Activated CD4-positive, alpha-beta memory T cell treated with anti-CD3 and anti-CD28 coated beads, Interleukin-2, amount 10 ng/mL, durations not matched to agents 7 days and 5 days (primary cell): Measurements from ENCODE around the gene PPP1R12B. TPM values are rescaled to one million over a fixed set of nuclear protein-coding genes. Genes with fewer than 3 reads are reported as not detected.

Source experiments
- CTCF ChIA-PET: fragments of 350-600 bp; sonication (Branson Sonifier 250); formaldehyde crosslinking; loops from one replicate; lab custom pipeline; 2021; ENCODE audit warnings: antibody characterized with exemption, inconsistent platforms; lab: Charles Lee
- POLR2A ChIA-PET: fragments of 350-600 bp; sonication (Branson Sonifier 250); formaldehyde crosslinking; loops from one replicate; lab custom pipeline; 2021; ENCODE audit warnings: antibody characterized with exemption; lab: Charles Lee
- DNase-seq: peaks from one replicate; pipeline ENCODE4 v3.0.0-alpha.2; 2020
- H3K27ac Mint-ChIP-seq: one replicate; pipeline ENCODE4 v1.8.0; 2021; ENCODE audit warnings: mild to moderate bottlenecking, mixed read lengths
- H3K27me3 Mint-ChIP-seq: one replicate; pipeline ENCODE4 v1.8.0; 2021; ENCODE audit warnings: mixed read lengths
- H3K36me3 Mint-ChIP-seq: one replicate; pipeline ENCODE4 v1.8.0; 2021; ENCODE audit warnings: low read depth, mixed read lengths
- H3K4me1 Mint-ChIP-seq: one replicate; pipeline ENCODE4 v1.8.0; 2021; ENCODE audit warnings: mixed read lengths
- H3K4me3 Mint-ChIP-seq: one replicate; pipeline ENCODE4 v1.8.0; 2021; ENCODE audit warnings: mild to moderate bottlenecking, mixed read lengths
- H3K9me3 Mint-ChIP-seq: one replicate; pipeline ENCODE4 v1.8.0; 2021; ENCODE audit warnings: mixed read lengths
- total RNA-seq, 2 experiments: library from RNA; stranded (reverse); gene quantifications; one replicate each; pipeline ENCODE4 v1.2.3, GENCODE V29; 2021

The PPP1R12B gene
- total RNA-seq, 2 experiments from 2014 or later = 16.7 to 20.0 TPM

GRCh38 chr1:202587859-202588485 lies 239.5 kb downstream of the PPP1R12B start:
- Mint-ChIP-seq H3K27ac (no peak overlapping the region), H3K4me3 (no peak overlapping the region), H3K36me3 (no peaks in the 10 kb centered on the region), H3K27me3 (no peaks in the 10 kb centered on the region), H3K9me3 (no peaks in the 10 kb centered on the region), H3K4me1 (peaks cover 14% of the 10 kb centered on the region)
- ChIA-PET CTCF (interaction anchor here (1.0 to 1.1 kb wide), 2 partner anchors 105 to 132 kb away, joined by 3 read pairs; no protein-coding TSS in a partner anchor), POLR2A (no interaction called here)
- DNase-seq = no peak

DNA sequence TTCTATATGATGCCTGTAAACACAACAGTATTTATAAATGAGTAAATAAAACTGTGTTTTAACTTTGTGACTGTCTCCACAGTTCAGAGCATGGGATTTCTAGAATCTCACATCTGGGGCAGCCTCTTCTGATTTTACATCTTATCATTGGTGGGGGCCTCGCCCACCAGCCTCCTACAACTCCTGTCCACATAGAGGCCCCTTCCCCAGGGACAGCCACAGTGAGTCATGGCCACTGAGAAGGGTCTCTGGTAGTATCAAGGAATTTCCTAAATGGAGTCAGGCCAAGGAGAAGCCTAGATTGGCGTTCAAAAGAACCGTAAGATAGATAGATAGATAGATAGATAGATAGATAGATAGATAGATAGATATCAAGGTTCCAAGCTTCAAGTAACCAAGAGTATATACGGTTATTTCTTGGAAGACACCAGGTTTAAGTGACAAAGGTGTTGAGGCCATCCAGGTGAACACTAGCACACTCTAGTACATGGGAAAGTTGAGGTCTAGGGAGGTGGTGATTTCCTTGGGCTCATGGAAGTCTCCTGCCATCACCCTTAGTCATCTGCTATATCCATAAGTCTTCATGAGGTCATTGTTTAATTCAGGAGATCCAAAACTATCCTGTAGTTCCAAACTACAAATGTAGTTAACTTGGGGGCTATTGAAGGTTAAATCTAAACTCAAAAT lies 240.1 kb downstream of the PPP1R12B start:
- Mint-ChIP-seq H3K27me3 (no peaks in the 10 kb centered on the region), H3K36me3 (no peaks in the 10 kb centered on the region), H3K4me3 (no peak overlapping the region), H3K27ac (no peak overlapping the region), H3K4me1 (peaks cover 14% of the 10 kb centered on the region), H3K9me3 (no peaks in the 10 kb centered on the region)
- ChIA-PET POLR2A (no interaction called here), CTCF (no interaction called here)
- DNase-seq = no peak

DNA sequence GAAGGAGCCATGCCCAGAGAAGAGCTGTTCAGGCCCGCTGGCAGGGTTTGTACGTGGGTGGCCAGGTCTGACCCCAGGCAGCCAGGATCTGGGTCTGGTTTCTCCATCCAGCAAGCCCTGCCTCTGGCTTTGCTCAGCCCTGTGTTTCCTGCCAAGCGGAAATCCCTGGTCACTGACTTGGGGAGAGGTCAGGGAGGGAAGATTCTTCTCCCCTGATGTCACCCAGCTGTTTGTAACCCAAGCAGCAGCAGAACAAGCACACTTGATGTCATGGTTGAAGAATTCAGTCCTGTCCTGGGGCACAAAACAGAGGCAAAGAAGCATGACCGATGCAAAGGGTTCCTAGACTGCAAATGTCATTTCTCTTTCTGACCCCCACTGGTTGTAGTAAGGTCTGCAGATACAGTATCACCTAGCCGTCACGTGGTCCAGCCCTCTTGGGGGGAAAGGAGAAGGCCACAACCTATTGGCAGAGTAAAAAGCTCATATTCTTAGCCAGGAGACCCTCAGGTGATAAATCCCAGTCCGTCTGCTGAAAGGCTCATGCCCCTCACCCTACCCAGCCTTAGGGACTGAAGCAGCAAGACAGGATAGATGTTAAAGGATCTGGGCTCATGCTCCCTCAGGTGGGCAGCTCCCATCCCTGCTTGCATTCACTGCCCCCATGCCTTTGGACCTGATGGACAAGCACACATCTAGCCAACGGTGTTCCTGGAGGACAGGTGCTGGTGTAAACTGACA lies 240.9 kb downstream of the PPP1R12B start:
- no peaks in the 10 kb centered on the region for H3K9me3 Mint-ChIP-seq
- H3K27me3 Mint-ChIP-seq = no peaks in the 10 kb centered on the region
- no peak overlapping the region for H3K27ac Mint-ChIP-seq
- ChIA-PET POLR2A (no interaction called here), CTCF (no interaction called here)
- no peaks in the 10 kb centered on the region for H3K36me3 Mint-ChIP-seq
- DNase-seq = no peak
- H3K4me3 Mint-ChIP-seq = no peak overlapping the region
- H3K4me1 Mint-ChIP-seq = peaks cover 14% of the 10 kb centered on the region

DNA sequence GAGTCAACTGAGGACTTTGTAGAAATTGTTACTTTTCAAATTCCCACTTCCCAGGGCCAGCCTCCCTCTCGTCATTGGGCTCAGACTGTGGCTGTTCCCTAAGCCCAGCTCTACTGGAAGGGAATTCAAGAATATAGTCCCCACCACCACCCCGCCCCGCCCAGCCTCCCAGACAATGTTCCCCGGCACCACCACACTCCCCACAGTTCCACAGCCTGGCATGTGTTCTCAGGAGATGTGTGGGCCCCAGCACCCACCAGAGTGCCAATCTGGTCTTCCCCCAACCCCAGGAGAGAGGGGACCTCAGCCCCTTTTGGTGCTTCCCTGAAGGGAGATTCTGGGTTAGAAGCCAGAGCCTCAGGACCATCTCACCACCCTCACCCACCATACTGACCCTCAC lies 241.6 kb downstream of the PPP1R12B start:
- CTCF ChIA-PET = no interaction called here

GRCh38 chr1:202590975-202591411 lies 242.5 kb downstream of the PPP1R12B start:
- no peak overlapping the region for H3K4me3 Mint-ChIP-seq
- peaks cover 11% of the 10 kb centered on the region for H3K4me1 Mint-ChIP-seq
- no peaks in the 10 kb centered on the region for H3K9me3 Mint-ChIP-seq
- DNase-seq = no peak
- POLR2A ChIA-PET = no interaction called here
- no peak overlapping the region for H3K27ac Mint-ChIP-seq
- CTCF ChIA-PET = no interaction called here
- no peaks in the 10 kb centered on the region for H3K36me3 Mint-ChIP-seq
- no peaks in the 10 kb centered on the region for H3K27me3 Mint-ChIP-seq

More for the DNA sequence above, 241.6 kb downstream of the PPP1R12B start:
- Mint-ChIP-seq H3K27ac (no peak overlapping the region), H3K4me3 (no peak overlapping the region), H3K36me3 (no peaks in the 10 kb centered on the region), H3K9me3 (no peaks in the 10 kb centered on the region), H3K4me1 (peaks cover 14% of the 10 kb centered on the region), H3K27me3 (no peaks in the 10 kb centered on the region)
- POLR2A ChIA-PET = no interaction called here
- no peak for DNase-seq

DNA sequence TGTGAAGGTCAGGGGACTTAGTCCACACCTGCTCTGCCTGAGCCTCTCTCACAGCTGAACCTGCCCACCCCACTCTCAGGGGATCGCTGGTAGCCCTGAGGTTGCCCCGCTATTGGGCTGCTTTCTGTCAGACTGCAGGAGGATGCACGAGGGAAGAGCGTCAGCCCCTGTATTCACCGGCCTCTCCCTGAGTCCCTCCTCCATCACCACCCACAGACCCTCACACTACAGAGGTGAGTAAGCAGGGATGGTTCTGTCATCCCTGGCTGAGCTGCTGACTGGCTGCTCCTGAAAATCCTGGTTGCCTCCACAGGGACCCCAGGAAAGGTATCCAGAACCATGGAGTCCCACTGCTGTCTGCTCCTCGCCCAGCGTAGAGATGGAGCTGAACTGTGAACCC lies 243.0 kb downstream of the PPP1R12B start:
- H3K4me3 Mint-ChIP-seq = no peak overlapping the region
- POLR2A ChIA-PET = no interaction called here
- H3K27ac Mint-ChIP-seq = no peak overlapping the region

GRCh38 chr1:202592146-202592545 lies 243.6 kb downstream of the PPP1R12B start:
- CTCF ChIA-PET = no interaction called here

More for the DNA sequence above, 243.0 kb downstream of the PPP1R12B start:
- H3K4me1 Mint-ChIP-seq = peaks cover 7% of the 10 kb centered on the region
- H3K27me3 Mint-ChIP-seq = no peaks in the 10 kb centered on the region
- CTCF ChIA-PET = no interaction called here
- H3K36me3 Mint-ChIP-seq = no peaks in the 10 kb centered on the region
- H3K9me3 Mint-ChIP-seq = no peaks in the 10 kb centered on the region
- DNase-seq = no peak

GRCh38 chr1:202593845-202594244 lies 245.3 kb downstream of the PPP1R12B start:
- ChIA-PET CTCF (no interaction called here), POLR2A (no interaction called here)
- Mint-ChIP-seq H3K27me3 (no peaks in the 10 kb centered on the region), H3K27ac (no peak overlapping the region), H3K9me3 (no peaks in the 10 kb centered on the region), H3K4me1 (no peaks in the 10 kb centered on the region), H3K4me3 (no peak overlapping the region), H3K36me3 (no peaks in the 10 kb centered on the region)
- no peak for DNase-seq

More at GRCh38 chr1:202592146-202592545, 243.6 kb downstream of the PPP1R12B start:
- no peaks in the 10 kb centered on the region for H3K36me3 Mint-ChIP-seq
- H3K27me3 Mint-ChIP-seq = no peaks in the 10 kb centered on the region
- no peak overlapping the region for H3K4me3 Mint-ChIP-seq
- H3K27ac Mint-ChIP-seq = no peak overlapping the region
- H3K4me1 Mint-ChIP-seq = peaks cover 7% of the 10 kb centered on the region
- DNase-seq = no peak
- POLR2A ChIA-PET = no interaction called here
- H3K9me3 Mint-ChIP-seq = no peaks in the 10 kb centered on the region

DNA sequence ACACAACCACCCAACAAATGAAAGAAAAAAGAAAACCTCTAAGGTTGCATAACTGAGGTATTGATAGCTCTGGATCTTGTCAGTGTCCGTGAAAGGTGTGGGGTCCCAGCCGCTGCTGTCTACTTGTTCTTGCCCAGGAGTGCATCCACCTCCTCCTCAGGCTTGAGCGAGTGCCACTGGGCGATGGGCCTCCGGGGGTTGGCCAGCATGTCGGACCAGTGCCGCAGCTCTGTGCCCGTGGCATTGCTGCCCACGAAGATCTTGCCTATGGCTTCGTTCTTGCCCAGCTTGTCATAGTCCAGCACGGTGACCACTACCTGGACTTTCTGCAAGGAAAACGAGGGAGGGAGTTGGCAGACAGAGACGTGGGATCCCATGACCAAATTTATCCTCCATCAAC lies 248.1 kb downstream of the PPP1R12B start:
- H3K4me1 Mint-ChIP-seq = no peaks in the 10 kb centered on the region
- H3K27me3 Mint-ChIP-seq = no peaks in the 10 kb centered on the region
- ChIA-PET POLR2A (no interaction called here), CTCF (no interaction called here)
- H3K36me3 Mint-ChIP-seq = no peaks in the 10 kb centered on the region
- H3K27ac Mint-ChIP-seq = no peak overlapping the region
- H3K4me3 Mint-ChIP-seq = no peak overlapping the region
- no peak for DNase-seq
- H3K9me3 Mint-ChIP-seq = no peaks in the 10 kb centered on the region

GRCh38 chr1:202597090-202597761 lies 248.7 kb downstream of the PPP1R12B start:
- DNase-seq = no peak
- no peak overlapping the region for H3K4me3 Mint-ChIP-seq
- no peaks in the 10 kb centered on the region for H3K9me3 Mint-ChIP-seq
- H3K4me1 Mint-ChIP-seq = no peaks in the 10 kb centered on the region
- ChIA-PET CTCF (no interaction called here), POLR2A (no interaction called here)
- H3K27ac Mint-ChIP-seq = no peak overlapping the region
- H3K36me3 Mint-ChIP-seq = no peaks in the 10 kb centered on the region
- H3K27me3 Mint-ChIP-seq = no peaks in the 10 kb centered on the region

DNA sequence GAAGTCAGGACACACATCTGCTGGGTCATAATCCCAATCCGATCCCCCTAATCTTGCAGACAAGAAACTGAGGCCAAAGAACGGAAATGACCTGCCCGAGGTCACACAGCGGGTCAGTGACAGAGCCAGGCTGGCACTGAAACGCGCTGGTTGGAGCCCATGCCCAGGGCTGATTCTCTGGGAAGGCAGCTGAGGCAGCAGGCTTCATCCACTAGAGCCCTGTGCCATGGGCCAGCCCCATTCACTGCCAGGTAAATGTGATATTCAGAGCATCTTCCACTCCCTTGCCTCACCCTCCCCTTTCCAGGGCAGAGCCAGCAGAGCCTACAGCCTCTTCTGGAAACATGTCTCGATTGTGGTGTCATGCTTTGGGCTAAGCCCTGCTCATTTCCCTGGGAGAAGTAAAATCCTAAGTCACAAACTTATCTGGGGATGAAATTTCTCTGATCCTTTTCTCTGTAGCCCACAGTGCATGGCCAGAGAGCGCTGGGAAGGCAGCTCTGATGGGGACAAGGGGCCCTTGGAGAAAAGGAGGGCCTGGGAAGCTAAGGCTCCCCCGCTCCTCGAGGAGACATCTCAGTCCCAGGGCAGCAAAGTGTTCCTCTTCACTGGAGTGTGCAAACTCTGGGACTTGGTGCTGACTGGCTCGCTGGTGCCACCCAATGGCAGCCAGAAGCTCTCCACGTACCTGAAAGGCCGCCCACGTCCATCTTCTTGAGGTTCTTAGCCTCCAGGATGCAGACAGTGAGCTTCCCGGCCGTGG lies 251.4 kb downstream of the PPP1R12B start:
- H3K9me3 Mint-ChIP-seq = no peaks in the 10 kb centered on the region
- ChIA-PET POLR2A (no interaction called here), CTCF (interaction anchor here (0.6 to 1.2 kb wide), 4 partner anchors 22 to 75 kb away, joined by 3 read pairs; no protein-coding TSS in a partner anchor)
- H3K27me3 Mint-ChIP-seq = no peaks in the 10 kb centered on the region
- H3K4me3 Mint-ChIP-seq = no peak overlapping the region
- H3K4me1 Mint-ChIP-seq = peaks cover 5% of the 10 kb centered on the region
- DNase-seq = peak; percentile 41
- H3K36me3 Mint-ChIP-seq = no peaks in the 10 kb centered on the region
- no peak overlapping the region for H3K27ac Mint-ChIP-seq

DNA sequence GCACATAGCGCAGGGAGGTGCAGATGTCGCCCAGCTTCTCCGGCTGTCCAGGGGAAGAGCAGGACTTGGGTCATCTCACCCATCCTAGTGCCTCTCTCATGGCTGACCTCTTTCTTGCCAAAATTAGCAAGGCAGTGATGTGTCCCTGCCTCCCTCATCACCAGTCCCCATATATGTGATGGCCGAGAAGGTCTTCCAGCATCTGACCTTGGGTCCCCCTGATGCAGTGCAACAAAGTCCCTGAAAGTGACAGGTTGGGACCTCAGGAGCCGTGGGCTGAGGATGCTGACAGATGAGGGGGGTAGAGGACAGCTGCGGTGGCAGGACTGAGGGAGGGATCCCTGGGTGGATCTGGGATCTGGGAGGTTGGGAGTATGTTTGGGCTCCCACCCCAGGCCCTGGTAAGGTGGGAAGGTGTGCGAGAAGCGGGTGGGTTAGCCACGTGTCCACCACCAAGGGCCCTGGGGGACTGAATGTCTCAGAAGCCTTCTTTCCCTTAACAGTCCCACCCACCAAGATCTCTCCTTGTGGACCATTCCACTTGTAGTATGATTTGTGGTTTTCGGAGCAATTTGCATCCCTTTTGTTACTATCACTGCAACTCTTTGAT lies 252.0 kb downstream of the PPP1R12B start:
- DNase-seq = no peak
- H3K4me3 Mint-ChIP-seq = no peak overlapping the region
- ChIA-PET POLR2A (no interaction called here), CTCF (interaction anchor here (0.6 to 1.2 kb wide), 5 partner anchors 23 to 136 kb away, joined by 3 read pairs; no protein-coding TSS in a partner anchor)
- no peaks in the 10 kb centered on the region for H3K36me3 Mint-ChIP-seq
- no peaks in the 10 kb centered on the region for H3K27me3 Mint-ChIP-seq
- no peaks in the 10 kb centered on the region for H3K9me3 Mint-ChIP-seq
- peaks cover 5% of the 10 kb centered on the region for H3K4me1 Mint-ChIP-seq
- H3K27ac Mint-ChIP-seq = no peak overlapping the region
